Measurements from ENCODE around the gene CDC25C. TPM values are rescaled to one million over a fixed set of nuclear protein-coding genes. Genes with fewer than 3 reads are reported as not detected.

CDC25C gene
- total RNA-seq, 1 donor: 8.9 TPM

GRCh38 chr5:138350563-138350890 lies 18.9 kb upstream of the CDC25C start:
- no peak for TF ChIP-seq CTCF (IDR thresholded peaks at IDR 0.05; ENCODE audit: insufficient read depth, low read length)
- no peak for DNase-seq (ENCODE audit: low read depth)
- no peak overlapping the region for H3K4me3 ChIP-seq (ENCODE audit: low read depth, low read length)

- DNase-seq (ENCODE audit: low read depth): peak; percentile 85
These were observed 18.4 kb upstream of the CDC25C start for GRCh38 chr5:138349852-138350562.

GRCh38 chr5:138346889-138347288 lies 15.3 kb upstream of the CDC25C start:
- no peak for DNase-seq (ENCODE audit: low read depth)
- no peak for TF ChIP-seq CTCF (IDR thresholded peaks at IDR 0.05; ENCODE audit: insufficient read depth, low read length)
- H3K4me3 ChIP-seq (ENCODE audit: low read depth, low read length): no peak overlapping the region

More at GRCh38 chr5:138349852-138350562, 18.4 kb upstream of the CDC25C start:
- no peak for TF ChIP-seq CTCF (IDR thresholded peaks at IDR 0.05; ENCODE audit: insufficient read depth, low read length)
- H3K4me3 ChIP-seq (ENCODE audit: low read depth, low read length): no peak overlapping the region

GRCh38 chr5:138344887-138345622 lies 13.5 kb upstream of the CDC25C start:
- no peak for DNase-seq (ENCODE audit: low read depth)
- no peak for TF ChIP-seq CTCF (IDR thresholded peaks at IDR 0.05; ENCODE audit: insufficient read depth, low read length)
- no peak overlapping the region for H3K4me3 ChIP-seq (ENCODE audit: low read depth, low read length)

GRCh38 chr5:138340008-138340407 lies 8.4 kb upstream of the CDC25C start:
- no peak for TF ChIP-seq CTCF (IDR thresholded peaks at IDR 0.05; ENCODE audit: insufficient read depth, low read length)
- peak overlapping the region; percentile 95 for H3K4me3 ChIP-seq (ENCODE audit: low read depth, low read length)
- DNase-seq (ENCODE audit: low read depth): no peak

GRCh38 chr5:138339464-138339863 lies 7.9 kb upstream of the CDC25C start:
- no peak for TF ChIP-seq CTCF (IDR thresholded peaks at IDR 0.05; ENCODE audit: insufficient read depth, low read length)
- peak overlapping the region; percentile 95 for H3K4me3 ChIP-seq (ENCODE audit: low read depth, low read length)
- no peak for DNase-seq (ENCODE audit: low read depth)

Data from fibroblast of the aortic adventitia (primary cell).